ENCODE results near the gene ACOT11. TPM values are rescaled to one million over a fixed set of nuclear protein-coding genes. Genes with fewer than 3 reads are reported as not detected.
"Not testable (repeated sequence)": the region's sequence is repeated elsewhere in the genome, so short reads cannot be mapped to it uniquely, and the experiment has no call there.

ACOT11 gene
- total RNA-seq, 1 experiment from 2014 or later, result 4.3 TPM

DNA sequence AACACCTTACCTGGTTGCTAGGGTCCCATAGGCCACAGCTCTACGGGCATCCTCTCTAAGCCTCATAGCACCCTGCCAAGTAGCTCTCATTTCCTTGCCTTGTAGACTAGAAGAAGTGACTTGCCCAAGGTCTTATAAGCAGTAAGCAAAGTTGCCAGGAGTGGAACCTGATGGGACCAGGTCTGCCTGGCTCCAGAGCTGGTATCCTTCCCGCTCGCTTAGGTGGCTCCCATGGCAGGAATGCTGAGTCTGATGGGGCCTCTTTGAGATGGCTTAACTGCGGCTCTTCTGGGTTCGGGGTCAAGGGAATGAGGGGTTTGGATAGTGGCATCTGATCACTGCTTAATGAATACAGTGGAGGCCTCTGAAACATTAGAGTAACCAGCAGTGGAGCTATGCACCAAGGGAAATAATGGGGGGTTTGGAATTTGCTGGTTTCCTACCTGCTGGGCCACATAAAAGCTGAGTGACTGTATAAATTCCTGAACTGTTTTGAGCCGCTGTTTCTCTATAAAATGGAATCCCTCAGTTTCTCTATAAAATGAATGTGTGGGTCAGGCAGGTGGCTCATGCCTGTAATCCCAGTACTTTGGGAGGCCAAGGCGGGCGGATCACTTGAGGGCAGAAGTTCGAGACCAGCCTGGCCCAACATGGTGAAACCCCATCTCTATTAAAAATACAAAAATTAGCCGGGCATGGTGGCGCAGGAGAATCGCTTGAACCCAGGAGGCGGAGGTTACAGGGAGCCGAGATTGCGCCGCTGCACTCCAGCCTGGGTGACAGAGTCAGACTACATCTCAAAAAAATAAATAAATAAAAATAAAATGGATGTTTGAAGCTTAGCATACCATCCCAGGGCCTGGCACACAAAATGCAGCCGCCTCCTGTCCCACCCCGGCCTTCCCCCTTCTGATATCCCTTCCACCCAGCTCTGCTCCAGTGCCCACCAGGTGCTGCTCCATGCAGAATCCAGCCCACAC is 62.9 kb downstream of the ACOT11 start:
- Histone ChIP-seq H3K27ac (no peak overlapping the region), H3K27me3 (0 out of 2 replicates have a peak, but pooled peaks cover 4% of the 10 kb centered on the region), H3K4me3 (no peak overlapping the region), H3K4me1 (no peaks in the 10 kb centered on the region; the same call in 1 of the 2 replicates), H3K36me3 (no peaks in the 10 kb centered on the region), H3K9me3 (replicated peaks) (no peaks in the 10 kb centered on the region)
- DNase-seq, result no peak

DNA sequence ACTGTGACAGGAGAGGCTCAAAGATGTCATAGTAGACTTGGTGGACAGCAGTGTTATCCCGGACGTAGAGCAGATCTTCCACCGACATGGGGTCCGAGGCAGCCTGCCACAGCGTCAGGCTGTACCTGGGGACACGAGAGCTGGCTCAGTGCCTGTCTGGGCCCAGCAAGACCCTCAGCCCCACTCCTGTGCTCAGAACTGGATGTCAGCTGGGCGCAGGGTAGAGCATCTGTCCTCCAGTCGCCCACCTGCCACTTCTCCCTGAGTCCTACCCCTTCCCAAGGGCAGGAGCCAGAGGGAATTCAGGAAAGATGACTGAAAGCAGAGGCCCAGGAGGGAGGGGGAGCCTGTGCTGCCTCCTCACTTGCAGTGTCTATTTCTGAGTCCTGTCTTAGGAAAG is 63.6 kb downstream of the ACOT11 start:
- H3K4me3 ChIP-seq, result no peak overlapping the region
- H3K4me1 ChIP-seq, result no peaks in the 10 kb centered on the region; the same call in 1 of the 2 replicates
- no peaks in the 10 kb centered on the region for H3K36me3 ChIP-seq
- H3K27me3 ChIP-seq, result 0 out of 2 replicates have a peak, but pooled peaks cover 4% of the 10 kb centered on the region
- no peaks in the 10 kb centered on the region for H3K9me3 ChIP-seq (replicated peaks)
- H3K27ac ChIP-seq, result no peak overlapping the region
- DNase-seq, result no peak

DNA sequence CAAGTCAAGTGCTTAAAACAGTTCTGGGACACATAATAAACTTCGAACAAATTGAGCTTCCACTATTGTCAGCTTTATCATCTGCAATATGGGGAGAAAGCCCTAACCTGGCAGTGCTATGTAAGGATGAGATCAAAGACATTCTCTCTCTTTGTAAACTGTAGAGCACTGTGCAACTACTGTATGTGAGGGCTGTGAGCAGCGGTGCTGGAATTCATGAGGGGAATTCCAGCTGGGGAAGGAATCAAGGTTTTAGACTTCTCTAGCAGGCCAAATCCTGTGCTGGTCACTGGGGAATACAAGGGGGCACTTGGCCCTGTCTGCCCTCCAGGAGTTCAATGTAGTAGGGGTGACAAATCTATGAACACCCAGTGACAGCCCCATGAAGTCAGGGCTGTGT is 66.0 kb downstream of the ACOT11 start:
- H3K9me3 ChIP-seq (replicated peaks), result no peaks in the 10 kb centered on the region
- H3K4me1 ChIP-seq, result no peaks in the 10 kb centered on the region; the same call in 1 of the 2 replicates
- DNase-seq, result no peak
- no peak overlapping the region for H3K27ac ChIP-seq
- H3K27me3 ChIP-seq, result peaks cover 4% of the 10 kb centered on the region; the same call in 1 of the 2 replicates
- no peak overlapping the region for H3K4me3 ChIP-seq
- no peaks in the 10 kb centered on the region for H3K36me3 ChIP-seq

DNA sequence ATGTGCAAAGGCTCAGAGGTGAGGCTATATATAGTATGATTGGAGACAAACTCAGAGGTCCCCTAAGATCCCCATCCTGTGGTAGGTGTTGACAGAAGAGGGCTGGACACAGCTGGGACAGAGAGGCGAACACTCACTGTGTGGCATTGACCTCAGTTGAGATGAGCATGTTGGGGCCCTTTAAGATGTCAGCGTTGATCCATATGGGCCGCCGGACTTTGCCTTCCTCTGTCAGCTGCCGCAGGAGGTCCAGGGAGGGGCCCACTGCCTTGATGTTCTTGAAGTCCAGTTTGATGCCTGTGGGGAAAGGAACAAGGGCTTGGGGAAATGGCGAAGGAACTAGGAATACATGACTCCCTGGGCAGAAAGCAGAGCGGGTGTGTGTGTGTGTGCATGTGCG is 66.5 kb downstream of the ACOT11 start:
- Histone ChIP-seq H3K4me3 (no peak overlapping the region), H3K27me3 (peaks cover 4% of the 10 kb centered on the region; the same call in 1 of the 2 replicates), H3K27ac (no peak overlapping the region), H3K36me3 (no peaks in the 10 kb centered on the region), H3K4me1 (no peaks in the 10 kb centered on the region; the same call in 1 of the 2 replicates), H3K9me3 (replicated peaks) (no peaks in the 10 kb centered on the region)
- no peak for DNase-seq

DNA sequence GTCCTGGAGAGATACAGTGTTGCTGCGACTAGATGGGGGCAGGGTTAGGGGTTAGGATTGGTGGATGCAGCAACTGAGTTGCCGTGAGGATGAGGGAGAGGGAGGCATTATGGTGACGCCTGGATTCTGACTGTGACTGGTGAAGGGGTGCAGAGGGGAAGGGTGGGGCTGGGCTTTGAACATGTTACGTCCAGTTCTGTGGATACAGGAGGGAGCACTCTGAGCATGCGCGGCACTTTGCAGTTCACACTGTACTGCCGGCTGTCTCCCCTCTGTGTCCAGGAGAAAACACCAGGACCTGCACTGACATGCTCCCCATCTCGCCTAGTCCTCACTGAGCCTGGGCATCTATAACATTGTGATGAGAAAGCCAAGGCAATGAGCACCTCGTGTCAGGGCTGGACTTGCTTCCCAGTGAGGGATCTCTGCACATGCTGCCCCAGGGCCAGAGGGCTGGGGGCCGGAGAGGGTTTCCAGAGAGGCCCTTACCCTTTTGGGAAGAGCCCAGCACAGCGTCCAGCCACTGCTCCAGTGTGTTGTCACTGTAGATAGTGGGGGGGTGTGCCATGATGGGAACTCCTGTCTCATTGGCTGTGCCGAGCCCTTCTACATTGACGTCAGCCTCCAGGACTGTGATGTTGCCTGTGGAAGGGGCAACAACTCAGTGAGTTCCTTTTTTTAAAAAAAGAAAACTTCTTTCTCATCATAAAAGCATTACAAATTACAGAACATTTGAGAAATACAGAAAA is 67.7 kb downstream of the ACOT11 start:
- Histone ChIP-seq H3K4me3 (no peak overlapping the region), H3K27me3 (peaks cover 4% of the 10 kb centered on the region; the same call in 1 of the 2 replicates), H3K9me3 (replicated peaks) (no peaks in the 10 kb centered on the region), H3K4me1 (no peaks in the 10 kb centered on the region; the same call in 1 of the 2 replicates), H3K27ac (no peak overlapping the region), H3K36me3 (no peaks in the 10 kb centered on the region)
- no peak for DNase-seq

DNA sequence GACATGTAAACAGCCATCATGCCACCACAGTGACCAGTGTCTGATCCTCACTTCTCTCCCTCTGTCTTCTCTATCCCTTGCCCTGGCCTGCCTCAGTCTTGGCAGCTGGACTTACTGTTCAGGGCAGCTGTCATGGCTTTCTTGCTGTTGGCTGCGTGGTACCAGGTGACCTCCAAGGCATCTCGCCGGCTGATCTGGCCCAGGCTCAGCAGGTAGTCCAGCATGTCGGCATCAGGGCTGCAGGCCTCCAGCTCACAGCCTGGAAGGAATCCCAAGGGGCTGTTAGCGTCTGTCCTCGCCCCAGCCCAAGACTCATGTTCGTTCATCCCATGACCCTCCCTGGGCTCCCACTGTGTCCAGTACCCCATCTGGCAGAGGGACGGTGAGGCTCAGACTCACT is 71.7 kb downstream of the ACOT11 start:
- no peaks in the 10 kb centered on the region for H3K4me1 ChIP-seq
- H3K36me3 ChIP-seq, result no peaks in the 10 kb centered on the region
- no peak for DNase-seq
- H3K9me3 ChIP-seq (replicated peaks), result no peaks in the 10 kb centered on the region
- peaks cover 4% of the 10 kb centered on the region; the same call in 1 of the 2 replicates for H3K27me3 ChIP-seq
- H3K4me3 ChIP-seq, result no peak overlapping the region
- H3K27ac ChIP-seq, result no peak overlapping the region

- DNase-seq, result no peak
- H3K4me1 ChIP-seq, result no peaks in the 10 kb centered on the region
- no peak within 1 kb of the TSS for H3K27ac ChIP-seq
- H3K36me3 ChIP-seq, result no peaks in the 10 kb centered on the region
- no peak within 1 kb of the TSS for H3K4me3 ChIP-seq
- H3K27me3 ChIP-seq, result no peaks in the 10 kb centered on the region; the same call in 1 of the 2 replicates
- H3K9me3 ChIP-seq (replicated peaks), result no peaks in the 10 kb centered on the region
These were observed 75.4 kb downstream of the ACOT11 start, which contains the start of gene FAM151A for GRCh38 chr1:54623216-54624007. TSS of gene FAM151A (minus strand) at chr1:54623525. CDS start at chr1:54623395, 130 bp downstream.

DNA sequence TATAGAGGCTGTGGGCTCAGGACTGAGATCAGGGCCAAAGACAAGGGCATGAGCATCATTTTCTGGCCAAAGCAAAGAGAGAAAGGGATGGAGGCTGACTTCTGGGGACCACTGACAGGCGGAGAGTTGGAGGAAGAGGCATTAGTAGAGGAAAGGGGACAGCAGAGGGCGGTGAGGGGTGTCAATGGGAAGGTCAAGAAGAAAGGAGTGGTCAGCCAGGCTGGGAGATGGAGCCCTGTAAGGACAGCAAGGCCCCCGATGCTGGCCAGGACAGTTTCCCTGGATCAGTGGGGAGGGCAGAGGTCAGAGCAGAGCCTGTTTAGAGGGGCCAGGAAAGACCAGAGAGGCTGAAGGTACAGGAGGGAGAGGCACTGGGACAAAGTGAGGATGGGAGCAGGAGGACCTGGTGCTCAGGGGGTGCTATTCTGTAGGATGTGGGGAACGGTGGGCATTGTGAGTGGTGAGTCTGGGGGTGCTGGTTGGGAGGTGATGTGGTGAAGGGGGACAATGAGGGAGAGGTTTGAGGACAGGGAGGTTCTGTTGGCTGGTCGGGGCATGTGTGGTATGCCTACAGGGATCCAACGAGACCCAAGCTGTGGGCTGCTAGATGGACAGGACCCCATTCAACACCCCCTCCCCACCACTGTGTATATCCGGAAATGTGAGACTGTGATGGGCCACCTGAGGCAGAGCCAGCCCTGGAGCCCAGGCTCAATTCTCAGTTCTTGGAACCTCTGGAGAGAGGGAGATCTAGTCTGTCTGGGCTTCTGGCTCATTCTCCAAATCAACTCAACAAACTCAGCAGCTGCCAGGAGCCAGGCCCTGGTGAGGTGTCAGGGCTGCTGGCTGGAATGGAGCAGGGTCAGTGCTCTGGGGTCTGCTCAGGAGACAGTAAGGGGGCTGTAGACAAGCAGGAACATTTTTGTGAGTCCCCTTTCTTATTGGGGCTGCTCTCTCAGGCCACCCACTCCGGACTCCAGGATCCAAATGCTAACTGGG is 76.7 kb downstream of the ACOT11 start:
- Histone ChIP-seq H3K4me1 (no peaks in the 10 kb centered on the region), H3K27me3 (no peaks in the 10 kb centered on the region; the same call in 1 of the 2 replicates), H3K4me3 (no peak overlapping the region), H3K36me3 (no peaks in the 10 kb centered on the region), H3K9me3 (replicated peaks) (no peaks in the 10 kb centered on the region), H3K27ac (no peak overlapping the region)
- no peak for DNase-seq

- DNase-seq, result no peak
- Histone ChIP-seq H3K36me3 (no peaks in the 10 kb centered on the region), H3K9me3 (replicated peaks) (no peaks in the 10 kb centered on the region), H3K27ac (no peak overlapping the region), H3K27me3 (no peaks in the 10 kb centered on the region; the same call in 1 of the 2 replicates), H3K4me3 (no peak overlapping the region), H3K4me1 (no peaks in the 10 kb centered on the region)
These were observed 79.2 kb downstream of the ACOT11 start for GRCh38 chr1:54627196-54627595.

DNA sequence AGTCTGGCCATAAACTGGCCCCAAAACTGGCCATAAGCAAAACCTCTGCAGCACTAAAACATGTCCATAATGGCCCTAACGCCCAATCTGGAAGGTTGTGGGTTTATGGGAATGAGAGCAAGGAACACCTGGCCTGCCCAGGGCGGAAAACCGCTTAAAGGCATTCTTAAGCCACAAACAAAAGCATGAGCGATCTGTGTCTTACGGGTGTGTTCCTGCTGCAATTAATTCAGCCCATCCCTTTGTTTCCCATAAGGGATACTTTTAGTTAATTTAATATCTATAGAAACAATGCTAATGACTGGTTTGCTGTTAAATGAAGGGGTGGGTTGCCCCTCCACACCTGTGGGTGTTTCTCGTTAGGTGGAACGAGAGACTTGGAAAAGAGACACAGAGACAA is 87.8 kb downstream of the ACOT11 start:
- H3K4me1 ChIP-seq; DNase-seq; H3K4me3 ChIP-seq; H3K27me3 ChIP-seq; H3K27ac ChIP-seq; H3K36me3 ChIP-seq; H3K9me3 ChIP-seq (replicated peaks): not testable (repeated sequence)

DNA sequence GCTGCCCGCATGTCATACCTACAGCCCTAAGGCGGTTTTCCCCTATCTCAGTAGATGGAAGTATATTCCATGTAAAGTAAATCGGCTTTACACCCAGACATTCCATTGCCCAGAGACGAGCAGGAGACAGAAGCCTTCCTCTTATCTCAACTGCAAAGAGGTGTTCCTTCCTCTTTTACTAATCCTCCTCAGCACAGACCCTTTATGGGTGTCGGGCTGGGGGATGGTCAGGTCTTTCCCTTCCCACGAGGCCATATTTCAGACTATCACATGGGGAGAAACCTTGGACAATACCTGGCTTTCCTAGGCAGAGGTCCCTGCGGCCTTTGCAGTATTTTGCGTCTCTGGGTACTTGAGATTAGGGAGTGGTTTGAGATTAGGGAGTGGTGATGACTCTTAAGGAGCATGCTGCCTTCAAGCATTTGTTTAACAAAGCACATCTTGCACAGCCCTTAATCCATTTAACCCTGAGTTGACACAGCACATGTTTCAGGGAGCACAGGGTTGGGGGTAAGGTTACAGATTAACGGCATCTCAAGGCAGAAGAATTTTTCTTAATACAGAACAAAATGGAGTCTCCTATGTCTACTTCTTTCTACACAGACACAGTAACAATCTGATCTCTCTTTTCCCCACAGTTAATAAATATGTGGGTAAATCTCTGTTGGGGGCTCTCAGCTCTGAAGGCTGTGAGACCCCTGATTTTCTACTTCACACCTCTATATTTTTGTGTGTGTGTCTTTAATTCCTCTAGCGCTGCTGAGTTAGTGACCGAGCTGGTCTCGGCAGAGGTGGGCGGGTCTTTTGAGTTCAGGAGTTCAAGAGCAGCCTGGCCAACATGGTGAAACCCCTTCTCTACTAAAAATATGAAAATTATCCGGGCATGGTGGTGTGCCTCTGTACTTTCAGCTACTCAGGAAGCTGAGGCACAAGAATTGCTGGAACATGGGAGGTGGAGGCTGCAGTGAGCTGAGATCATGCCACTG is 88.7 kb downstream of the ACOT11 start:
- not testable (repeated sequence) for H3K27me3 ChIP-seq; H3K4me1 ChIP-seq; H3K4me3 ChIP-seq; H3K27ac ChIP-seq; H3K9me3 ChIP-seq (replicated peaks); DNase-seq; H3K36me3 ChIP-seq

GRCh38 chr1:54640361-54640760 is 92.3 kb downstream of the ACOT11 start:
- DNase-seq, result no peak
- Histone ChIP-seq H3K36me3 (no peaks in the 10 kb centered on the region), H3K9me3 (replicated peaks) (no peaks in the 10 kb centered on the region; the same call in none of the 2 replicates), H3K27ac (no peak overlapping the region), H3K4me3 (no peak overlapping the region), H3K4me1 (no peaks in the 10 kb centered on the region), H3K27me3 (no peaks in the 10 kb centered on the region; the same call in none of the 2 replicates)
